GM12878 (cell line): ENCODE data around the gene SLFN5.

Source experiments
- JUNB ChIP-seq: IDR thresholded peaks from 2 replicates; pipeline ENCODE4 v1.6.1; 2016; ENCODE audit warnings: antibody characterized with exemption, mild to moderate bottlenecking
- MYC ChIP-seq: IDR thresholded peaks from 2 replicates; pipeline ENCODE4 v1.6.1; 2011; ENCODE audit warnings: mild to moderate bottlenecking, low read length, moderate library complexity, inconsistent platforms; ENCODE audit not compliant: insufficient read depth, insufficient replicate concordance, insufficient read length, severe bottlenecking

- no peak for TF ChIP-seq MYC
- no peak for TF ChIP-seq JUNB
Observed at GRCh38 chr17:35242158-35242804, 591 bp upstream of the SLFN5 start.
